Measurements from ENCODE around the gene AMOTL2. TPM values are rescaled to one million over a fixed set of nuclear protein-coding genes. Genes with fewer than 3 reads are reported as not detected.
A peak's percentile ranks its signal among the peaks of the same experiment; 100 is the strongest.

Gene AMOTL2
- polyA plus RNA-seq, 2 of the 4 experiments (the other 2 are of a cell fraction), result 41.1 to 44.1 TPM

GRCh38 chr3:134364061-134364935 lies 9.9 kb downstream of the AMOTL2 start:
- FAIRE-seq, result no peak
- CTCF ChIA-PET, result interaction anchor here (0.9 to 31.4 kb wide), 15 partner anchors 8 to 152 kb away, joined by 3 to 356 read pairs (median 4); partner anchors contain the start of genes AMOTL2, ANAPC13 and CEP63
- TF ChIP-seq NR3C1 (IDR thresholded peaks at IDR 0.05) (no peak), KDM1A (IDR thresholded peaks at IDR 0.05; ENCODE audit: low read depth) (no peak), HOXB5 (CRISPR knock-in tag; IDR thresholded peaks at IDR 0.05) (peak; percentile 98), RARB (CRISPR knock-in tag; IDR thresholded peaks at IDR 0.05) (no peak), JUNB (IDR thresholded peaks at IDR 0.05) (peak; percentile 47), ZFP36 (IDR thresholded peaks at IDR 0.05; ENCODE audit: borderline replicate concordance, partially characterized antibody) (no peak), FOSL2 (IDR thresholded peaks at IDR 0.05) (0 out of 2 replicates have a peak, but pooled peaks have one; percentile 14), FOSL2 (CRISPR knock-in tag; IDR thresholded peaks at IDR 0.05) (peak; percentile 36; the same call in 1 of the 2 replicates), CTCF (IDR thresholded peaks at IDR 0.05) (no peak), ELK1 (IDR thresholded peaks at IDR 0.05; ENCODE audit: low read depth, low read length) (no peak), BHLHE40 (IDR thresholded peaks at IDR 0.05; ENCODE audit: low read depth, low read length) (peak; percentile 65), HOXA7 (CRISPR knock-in tag; IDR thresholded peaks at IDR 0.05) (no peak), TP53 (CRISPR knock-in tag; IDR thresholded peaks at IDR 0.05) (no peak), POLR2AphosphoS2 (conservative IDR thresholded peaks at IDR 0.05; ENCODE audit: low read length) (no peak), NPAS2 (CRISPR knock-in tag; IDR thresholded peaks at IDR 0.05; ENCODE audit: borderline replicate concordance) (no peak), FOXS1 (CRISPR knock-in tag; IDR thresholded peaks at IDR 0.05) (no peak), MAZ (IDR thresholded peaks at IDR 0.05; ENCODE audit: borderline replicate concordance, low read depth, low read length) (no peak), MYC (IDR thresholded peaks at IDR 0.05; ENCODE audit: borderline replicate concordance, low read length) (no peak), CBX8 (IDR thresholded peaks at IDR 0.05) (no peak), CHD2 (IDR thresholded peaks at IDR 0.05; ENCODE audit: low read length, partially characterized antibody) (no peak), HMGXB4 (CRISPR knock-in tag; IDR thresholded peaks at IDR 0.05; ENCODE audit: borderline replicate concordance) (no peak), FOSB (CRISPR knock-in tag; IDR thresholded peaks at IDR 0.05) (no peak), NFE2L2 (conservative IDR thresholded peaks at IDR 0.05; ENCODE audit: low read length) (no peak), EHF (CRISPR knock-in tag; IDR thresholded peaks at IDR 0.05) (no peak), KDM5A (IDR thresholded peaks at IDR 0.05) (no peak), RNF2 (IDR thresholded peaks at IDR 0.05; ENCODE audit: borderline replicate concordance, low read depth) (no peak), RFX5 (IDR thresholded peaks at IDR 0.05) (no peak), CHD4 (IDR thresholded peaks at IDR 0.05; ENCODE audit: borderline replicate concordance) (no peak), MAFK (IDR thresholded peaks at IDR 0.05; ENCODE audit: partially characterized antibody) (no peak), REST (IDR thresholded peaks at IDR 0.05) (no peak), BCL3 (IDR thresholded peaks at IDR 0.05) (peak; percentile 43; the same call in 1 of the 3 replicates)

More at GRCh38 chr3:134364061-134364935, 9.9 kb downstream of the AMOTL2 start:
- Histone ChIP-seq H3K9me3 (no peaks in the 10 kb centered on the region), H3K4me1 (peaks cover 97% of the 10 kb centered on the region), H3K4me3 (peak overlapping the region; percentile 31; the same call in 2 of the 3 replicates), H3K4me2 (peak overlapping the region; percentile 93), H3K27ac (peak overlapping the region; percentile 99 to 100)
- POLR2A ChIA-PET, result interaction anchor here (0.5 to 4.8 kb wide), 14 partner anchors 10 to 1156 kb away, joined by 3 to 88 read pairs (median 6); partner anchors contain the start of gene AMOTL2
- DNase-seq (ENCODE audit: low read depth in 1 of 2, low spot score in 1 of 2) (peak; percentile 93 to 94), ATAC-seq (peak; percentile 74 to 82)
- 0% methylated on average over 13 of the region's 37 CpGs for WGBS (ENCODE audit: missing lambda C conversion rate)
